HG03045 (cell line): ENCODE results near the gene TSPEAR.
"Not testable (repeated sequence)": the region's sequence is repeated elsewhere in the genome, so short reads cannot be mapped to it uniquely, and the experiment has no call there.

Source experiments
- ATAC-seq: cut with Tn5 transposase; IDR thresholded peaks from one replicate; pipeline ENCODE4 v1.9.1; 2021; ENCODE audit warnings: mild to moderate bottlenecking, moderate library complexity; ENCODE audit not compliant: unreplicated experiment

The TSPEAR gene

GRCh38 chr21:44656868-44657267 lies 54.5 kb downstream of the TSPEAR start:
- ATAC-seq = no peak

DNA sequence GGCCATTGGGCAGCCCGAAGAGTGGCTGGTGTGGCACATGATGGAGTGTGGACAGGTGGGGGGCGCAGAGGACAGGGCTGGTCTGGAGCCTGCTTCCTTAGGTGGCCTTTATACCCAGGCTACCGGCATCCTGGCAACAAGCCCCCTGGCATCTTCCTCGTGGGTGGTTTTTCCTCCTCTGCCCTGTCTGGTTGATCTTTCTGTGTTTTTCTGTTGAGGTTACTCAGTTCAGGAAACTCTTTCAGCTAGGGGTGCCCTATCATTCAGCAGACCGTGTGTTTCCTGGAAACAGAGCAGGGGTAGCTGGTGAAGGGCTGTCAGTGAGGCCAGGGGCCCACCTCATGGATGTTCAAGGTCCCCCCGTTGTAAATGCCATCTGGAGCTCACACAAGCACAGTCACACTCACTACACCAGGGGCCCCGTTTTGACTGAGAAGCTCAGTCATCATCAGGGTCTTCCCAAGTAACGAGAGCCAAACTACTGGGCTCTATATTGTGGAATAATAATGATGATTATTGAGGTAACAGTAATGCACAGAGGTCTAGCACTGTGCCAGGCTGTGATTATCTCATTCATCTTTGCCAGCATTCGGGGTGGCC lies 56.7 kb downstream of the TSPEAR start, which contains the start of gene KRTAP12-4:
TSS of gene KRTAP12-4 (minus strand) at position 84 of the 600 bp plus-strand sequence. CDS start at position 39, 45 bp downstream.
- no peak for ATAC-seq

DNA sequence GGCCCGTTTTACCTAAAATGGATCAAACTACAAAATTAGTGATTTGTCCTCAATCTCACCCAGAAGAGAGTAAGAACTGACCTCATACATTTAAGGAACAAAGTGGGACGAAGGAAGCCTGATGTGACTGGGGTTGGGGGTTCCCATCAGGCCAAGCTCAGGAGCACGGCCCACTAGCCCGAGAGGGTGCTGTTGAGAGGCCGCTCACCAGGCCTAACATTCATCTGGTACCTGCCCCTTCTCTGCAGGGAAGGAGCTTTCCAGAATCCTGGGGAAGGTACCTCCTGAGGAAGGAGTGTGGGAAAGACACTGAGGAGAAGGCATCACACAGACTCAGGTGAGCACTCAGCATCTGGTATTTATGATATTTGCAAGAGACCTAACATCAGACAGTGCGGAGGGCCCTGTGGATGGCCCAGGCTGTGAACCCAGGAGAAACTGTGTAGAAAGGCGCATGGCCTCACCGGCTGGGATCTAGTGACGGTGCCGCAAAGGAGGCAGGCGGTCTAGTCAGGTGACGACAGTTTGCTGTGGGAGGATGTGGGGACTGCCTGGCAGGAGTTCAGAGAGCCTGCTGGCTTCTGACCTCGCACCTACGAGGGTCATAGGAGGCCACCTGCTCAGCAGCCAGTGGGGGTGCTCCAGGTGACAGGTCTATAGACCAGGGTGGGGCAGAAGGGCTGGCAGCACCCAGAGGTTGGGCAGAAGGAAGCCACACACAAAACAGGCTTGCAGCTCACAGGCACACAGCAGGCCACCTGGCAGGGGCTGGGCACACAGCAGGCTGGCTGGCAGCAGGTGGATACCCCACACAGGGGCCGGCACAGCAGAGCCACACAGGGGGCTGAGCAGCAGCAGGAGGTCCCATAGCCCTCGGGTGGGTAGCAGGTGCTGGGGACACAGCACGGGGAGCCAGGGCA lies 57.5 kb downstream of the TSPEAR start:
- ATAC-seq = no peak

DNA sequence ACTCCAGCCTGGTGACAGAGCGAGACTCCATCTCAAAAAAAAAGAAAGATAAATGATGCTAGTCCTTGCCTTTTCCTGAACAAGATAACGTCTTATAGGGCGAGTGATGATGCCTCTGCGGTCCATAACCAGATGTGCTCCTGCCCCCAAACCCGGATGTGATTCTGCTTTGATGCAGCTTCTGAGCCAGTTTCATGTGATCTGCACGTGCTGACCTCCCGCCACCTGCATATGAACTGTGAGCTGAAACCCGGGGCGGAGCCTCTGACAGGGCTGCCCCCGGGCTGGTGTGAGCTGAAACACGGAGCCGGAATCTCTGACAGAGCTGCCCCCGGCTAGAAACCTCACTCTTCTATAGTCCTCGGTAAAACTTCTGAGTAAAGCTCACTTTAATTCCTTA lies 58.2 kb downstream of the TSPEAR start:
- no peak for ATAC-seq

DNA sequence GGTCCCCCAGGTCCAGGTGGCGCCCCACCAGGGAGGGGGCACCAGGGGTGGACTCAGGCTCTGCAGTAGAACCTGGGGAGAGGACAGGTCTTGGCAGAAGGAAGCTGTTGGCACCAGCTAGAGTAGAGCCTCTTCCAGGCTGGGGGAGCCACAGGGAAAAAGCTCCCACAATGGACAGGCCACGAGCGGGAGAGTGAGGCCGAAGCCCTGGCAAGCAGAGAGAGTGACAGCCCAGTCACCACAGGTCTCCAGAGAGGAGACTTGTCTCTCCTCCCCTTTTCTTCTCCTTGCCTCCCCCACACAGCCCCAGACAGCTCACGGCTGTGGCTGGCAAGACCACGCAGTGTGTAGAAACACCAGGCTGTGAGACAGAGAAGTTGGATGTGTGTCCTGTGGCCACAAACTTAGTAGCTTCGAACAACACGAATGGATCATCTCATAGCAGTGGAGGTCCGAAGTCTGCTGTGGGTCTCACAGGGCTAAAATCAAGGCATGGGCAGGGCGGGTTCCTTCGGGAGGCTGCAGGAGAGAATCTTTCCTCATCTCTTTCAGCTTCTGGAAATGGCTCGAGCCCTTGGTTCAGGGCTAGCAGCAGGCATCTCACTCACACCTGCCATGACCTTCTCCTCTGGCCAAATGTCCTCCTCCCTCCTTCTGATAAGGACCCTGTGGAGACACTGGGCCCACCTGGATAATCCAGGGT lies 60.2 kb downstream of the TSPEAR start:
- no peak for ATAC-seq

- ATAC-seq = no peak
Measured at GRCh38 chr21:44650265-44650972, 61.0 kb downstream of the TSPEAR start.

GRCh38 chr21:44649521-44650100 lies 61.8 kb downstream of the TSPEAR start:
- no peak for ATAC-seq

DNA sequence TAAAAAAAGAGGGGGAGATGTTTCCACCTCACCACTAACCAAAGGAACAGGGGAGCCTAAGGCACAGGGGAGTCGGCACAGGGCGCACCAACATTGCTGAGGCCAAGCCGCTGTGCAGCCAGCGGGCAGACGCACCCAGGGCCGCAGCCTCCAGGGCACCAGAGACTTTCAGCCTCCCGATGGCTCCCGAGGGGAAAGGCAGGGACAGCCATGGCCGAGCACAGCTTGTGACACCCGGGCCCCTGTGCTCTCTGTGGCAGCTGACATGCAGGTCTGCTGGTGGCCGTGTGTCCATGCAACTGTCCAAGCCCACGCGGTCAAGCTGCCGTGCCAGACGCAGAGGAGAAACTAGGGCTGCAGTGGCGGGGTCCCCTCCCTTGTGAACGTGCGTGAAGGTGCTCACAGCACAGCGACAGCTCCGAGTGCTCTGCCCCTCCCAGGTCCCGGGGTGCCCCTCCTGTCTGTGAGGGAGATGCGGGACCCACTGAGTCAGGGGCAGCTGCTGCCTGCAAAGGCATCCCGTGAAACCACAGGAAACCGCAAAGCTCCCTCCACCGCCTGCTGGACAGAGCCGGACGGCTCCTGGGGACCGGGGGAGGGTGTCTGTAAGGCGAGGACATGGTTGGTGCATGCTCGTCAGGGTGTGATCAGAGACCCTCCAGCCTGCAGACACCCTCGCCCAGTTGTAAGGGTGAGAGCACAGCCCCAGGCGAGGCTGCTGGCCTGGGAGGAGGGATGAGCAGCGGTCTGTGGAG lies 62.6 kb downstream of the TSPEAR start:
- no peak for ATAC-seq

DNA sequence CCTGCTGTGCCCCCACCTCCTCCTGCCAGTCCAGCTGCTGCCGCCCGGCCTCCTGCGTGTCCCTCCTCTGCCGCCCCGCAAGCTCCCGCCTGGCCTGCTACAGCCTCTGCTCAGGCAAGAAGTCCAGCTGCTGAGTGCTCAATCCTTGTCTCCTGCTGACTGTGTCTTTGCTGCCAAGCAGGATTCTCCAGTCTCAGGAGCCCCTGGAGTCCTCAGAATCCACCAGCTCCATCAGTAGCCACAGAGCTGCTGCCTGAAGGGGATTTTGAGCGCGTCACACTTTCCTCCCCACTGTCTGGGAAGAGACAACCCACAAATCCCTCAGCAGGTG lies 64.2 kb downstream of the TSPEAR start:
- no peak for ATAC-seq

GRCh38 chr21:44646366-44647221 lies 64.8 kb downstream of the TSPEAR start, which contains the start of gene KRTAP10-11:
KRTAP10-11 (plus strand) TSS chr21:44646414; CDS start chr21:44646459, 45 bp downstream.
- ATAC-seq = not testable (repeated sequence)

GRCh38 chr21:44644878-44645277 lies 66.5 kb downstream of the TSPEAR start:
- ATAC-seq = no peak

GRCh38 chr21:44643741-44644310 lies 67.5 kb downstream of the TSPEAR start:
- no peak for ATAC-seq

DNA sequence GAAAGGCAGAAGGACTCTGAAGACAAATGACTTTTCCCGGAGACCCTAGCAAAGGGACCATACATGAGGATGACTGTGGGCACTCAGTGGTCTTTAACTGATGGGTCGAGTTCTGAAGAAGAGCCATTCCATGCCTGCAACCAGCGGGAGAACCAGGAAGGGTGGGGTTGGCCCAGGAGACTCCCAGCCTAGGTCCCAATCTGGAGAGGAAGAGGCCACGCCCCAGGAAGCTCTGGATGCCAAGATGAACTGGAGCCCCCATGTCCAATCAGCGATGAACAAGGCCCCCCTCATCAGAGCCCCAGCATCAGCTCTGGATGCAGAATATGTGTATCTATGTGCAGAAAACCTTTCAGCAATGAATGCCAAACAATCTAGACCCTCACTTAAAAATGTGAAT lies 70.6 kb downstream of the TSPEAR start:
- no peak for ATAC-seq

DNA sequence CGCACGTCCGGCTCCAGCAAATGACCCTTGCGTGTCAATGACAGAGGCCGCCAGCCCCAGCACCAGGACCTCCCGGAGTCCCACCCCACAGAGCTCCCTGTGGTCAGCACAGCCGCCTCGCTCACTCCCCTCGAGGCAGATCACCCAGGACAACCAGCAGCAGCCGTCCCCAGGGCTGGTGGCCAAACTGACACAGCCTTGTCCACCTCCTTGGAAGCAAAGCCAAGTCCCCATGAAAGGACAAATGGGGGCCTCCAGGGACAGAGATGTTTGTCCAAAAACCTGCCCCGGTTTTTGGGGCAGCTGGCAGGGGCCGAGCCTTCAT lies 72.1 kb downstream of the TSPEAR start:
- ATAC-seq = no peak

GRCh38 chr21:44638506-44639330 lies 72.7 kb downstream of the TSPEAR start:
- not testable (repeated sequence) for ATAC-seq

- not testable (repeated sequence) for ATAC-seq
Measured at GRCh38 chr21:44637851-44638348, 73.5 kb downstream of the TSPEAR start.

DNA sequence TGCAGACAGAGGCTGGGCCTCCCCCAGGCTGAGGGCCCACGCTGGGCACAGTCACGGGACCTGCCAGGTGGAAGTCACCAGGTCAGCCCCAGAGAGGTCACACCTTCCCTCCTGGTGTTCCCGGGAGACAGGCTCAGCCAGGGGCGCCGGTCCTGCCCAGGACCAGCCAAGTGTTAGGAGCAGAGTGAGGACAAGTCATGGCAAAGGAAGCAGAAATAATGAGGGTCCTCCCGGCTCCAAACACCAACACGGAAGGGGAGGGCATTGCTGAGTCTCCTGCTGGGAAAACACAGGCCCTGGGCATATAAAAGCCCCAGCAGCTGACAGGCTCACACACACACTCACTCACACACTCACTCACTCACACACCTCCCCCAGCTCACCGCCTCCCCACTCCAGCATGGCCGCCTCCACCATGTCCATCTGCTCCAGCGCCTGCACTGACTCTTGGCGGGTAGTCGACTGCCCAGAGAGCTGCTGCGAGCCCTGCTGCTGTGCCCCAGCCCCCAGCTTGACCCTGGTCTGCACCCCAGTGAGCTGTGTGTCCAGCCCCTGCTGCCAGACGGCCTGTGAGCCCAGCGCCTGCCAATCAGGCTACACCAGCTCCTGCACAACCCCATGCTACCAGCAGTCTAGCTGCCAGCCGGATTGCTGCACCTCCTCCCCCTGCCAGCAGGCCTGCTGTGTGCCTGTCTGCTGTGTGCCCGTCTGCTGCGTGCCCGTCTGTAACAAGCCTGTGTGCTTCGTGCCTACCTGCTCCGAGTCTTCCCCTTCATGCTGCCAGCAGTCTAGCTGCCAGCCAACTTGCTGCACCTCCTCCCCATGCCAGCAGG lies 74.1 kb downstream of the TSPEAR start, which contains the start of gene KRTAP10-10:
TSS of gene KRTAP10-10 (plus strand) at position 339 of the 833 bp plus-strand sequence. CDS start at position 401, 62 bp downstream.
- ATAC-seq = no peak
